Neural progenitor cell (in vitro differentiated cells): ENCODE measurements around the gene EMB. TPM values are rescaled to one million over a fixed set of nuclear protein-coding genes. Genes with fewer than 3 reads are reported as not detected.

Source experiments
- DNase-seq: peaks from one replicate; pipeline ENCODE4 v3.0.0-alpha.2; 2016; ENCODE audit warnings: low spot score
- H2AFZ ChIP-seq: fragments of 200-600 bp; sonication (generic); replicated peaks from 2 replicates; pipeline ENCODE4 v1.6.1; 2016; ENCODE audit warnings: antibody characterized with exemption
- H3F3A ChIP-seq: fragments of 200-600 bp; sonication (generic); 2 replicates; pipeline ENCODE4 v1.6.1; 2016; ENCODE audit warnings: antibody characterized with exemption, low read depth
- H3K27ac ChIP-seq: fragments of 200-600 bp; sonication (generic); 2 replicates; pipeline ENCODE4 v1.5.1; 2016; ENCODE audit warnings: mild to moderate bottlenecking
- H3K27me3 ChIP-seq: fragments of 200-600 bp; sonication (generic); 2 replicates; pipeline ENCODE4 v1.6.1; 2016; ENCODE audit warnings: mild to moderate bottlenecking, moderate library complexity
- H3K36me3 ChIP-seq: fragments of 200-600 bp; sonication (generic); 2 replicates; pipeline ENCODE4 v1.5.1; 2016
- H3K4me1 ChIP-seq: fragments of 200-600 bp; sonication (generic); 2 replicates; pipeline ENCODE4 v1.6.1; 2016; ENCODE audit warnings: mixed run types
- H3K4me2 ChIP-seq: fragments of 200-600 bp; sonication (generic); 2 replicates; pipeline ENCODE4 v1.6.1; 2016
- H3K4me3 ChIP-seq: fragments of 200-600 bp; sonication (generic); 2 replicates; pipeline ENCODE4 v1.5.1; 2016
- H3K79me2 ChIP-seq: fragments of 200-600 bp; sonication (generic); 2 replicates; pipeline ENCODE4 v1.6.1; 2016; ENCODE audit warnings: low read depth
- H3K9ac ChIP-seq: fragments of 200-600 bp; sonication (generic); 2 replicates; pipeline ENCODE4 v1.6.1; 2016
- H3K9me3 ChIP-seq: fragments of 200-600 bp; sonication (generic); 2 replicates; pipeline ENCODE4 v1.5.1; 2016; ENCODE audit warnings: low read depth
- H4K20me1 ChIP-seq: fragments of 200-600 bp; sonication (generic); 2 replicates; pipeline ENCODE4 v1.6.1; 2016; ENCODE audit warnings: low read depth
- H3K27ac Mint-ChIP-seq: 3 replicates; pipeline ENCODE4 v1.8.0; 2021; ENCODE audit warnings: mixed read lengths
- H3K27me3 Mint-ChIP-seq: 2 replicates; pipeline ENCODE4 v1.8.0; 2022; ENCODE audit warnings: low read depth, mild to moderate bottlenecking, inconsistent platforms, moderate library complexity, mixed read lengths; ENCODE audit not compliant: insufficient read depth
- H3K36me3 Mint-ChIP-seq: 3 replicates; pipeline ENCODE4 v1.8.0; 2021; ENCODE audit warnings: mixed read lengths
- H3K4me1 Mint-ChIP-seq: 3 replicates; pipeline ENCODE4 v1.8.0; 2021; ENCODE audit warnings: mixed read lengths
- H3K4me3 Mint-ChIP-seq: 3 replicates; pipeline ENCODE4 v1.8.0; 2021; ENCODE audit warnings: mild to moderate bottlenecking, moderate library complexity, mixed read lengths
- H3K9me3 Mint-ChIP-seq: 3 replicates; pipeline ENCODE4 v1.8.0; 2020; ENCODE audit warnings: mixed read lengths
- CTCF ChIP-seq: fragments of 200-600 bp; sonication (generic); IDR thresholded peaks from 2 replicates; pipeline ENCODE4 v1.5.1; 2017; ENCODE audit warnings: antibody characterized with exemption, mild to moderate bottlenecking
- EZH2 ChIP-seq: fragments of 200-600 bp; sonication (generic); IDR thresholded peaks from 2 replicates; pipeline ENCODE4 v1.6.1; 2017; ENCODE audit warnings: antibody characterized with exemption, mild to moderate bottlenecking, moderate library complexity
- EZH2phosphoT487 ChIP-seq: fragments of 200-600 bp; sonication (generic); IDR thresholded peaks from 2 replicates; pipeline ENCODE4 v1.6.1; 2017; ENCODE audit warnings: antibody characterized with exemption
- total RNA-seq: library from RNA; depleted of rRNA; stranded (reverse); fragments of >200 nt; gene quantifications from 2 replicates; pipeline ENCODE4 v1.2.3, GENCODE V29; 2015; ENCODE audit warnings: low replicate concordance

EMB gene
- total RNA-seq, 1 donor from 2014 or later = 40.6 TPM

- Mint-ChIP-seq H3K36me3 (no peaks in the 10 kb centered on the region), H3K27ac (no peak overlapping the region)
Observed at GRCh38 chr5:50359187-50359586, 81.9 kb downstream of the EMB start.

GRCh38 chr5:50352382-50352781 lies 88.7 kb downstream of the EMB start:
- Histone ChIP-seq H3K27ac (no peak overlapping the region), H2AFZ (no peak overlapping the region), H3K4me1 (no peaks in the 10 kb centered on the region), H4K20me1 (no peaks in the 10 kb centered on the region), H3K4me3 (no peak overlapping the region), H3K4me2 (no peak overlapping the region), H3K79me2 (no peaks in the 10 kb centered on the region), H3K36me3 (peaks cover 3% of the 10 kb centered on the region), H3K27me3 (no peaks in the 10 kb centered on the region), H3K9me3 (peaks cover 29% of the 10 kb centered on the region), H3K9ac (no peak overlapping the region), H3F3A (no peaks in the 10 kb centered on the region)
- no peaks in the 10 kb centered on the region for H3K36me3 Mint-ChIP-seq
- no peaks in the 10 kb centered on the region for H3K9me3 Mint-ChIP-seq
- H3K4me3 Mint-ChIP-seq = no peak overlapping the region
- no peak for TF ChIP-seq EZH2
- no peak for TF ChIP-seq EZH2phosphoT487
- TF ChIP-seq CTCF = no peak
- no peak for DNase-seq
- H3K27me3 Mint-ChIP-seq = no peaks in the 10 kb centered on the region
- no peaks in the 10 kb centered on the region for H3K4me1 Mint-ChIP-seq
- no peak overlapping the region for H3K27ac Mint-ChIP-seq

More at GRCh38 chr5:50359187-50359586, 81.9 kb downstream of the EMB start:
- no peaks in the 10 kb centered on the region for H3K4me1 ChIP-seq
- H2AFZ ChIP-seq = no peak overlapping the region
- H3F3A ChIP-seq = no peaks in the 10 kb centered on the region
- no peaks in the 10 kb centered on the region for H3K36me3 ChIP-seq
- H3K9ac ChIP-seq = no peak overlapping the region
- Mint-ChIP-seq H3K4me3 (no peak overlapping the region), H3K4me1 (no peaks in the 10 kb centered on the region), H3K27me3 (no peaks in the 10 kb centered on the region), H3K9me3 (no peaks in the 10 kb centered on the region)
- DNase-seq = no peak
- H3K79me2 ChIP-seq = no peaks in the 10 kb centered on the region
- H3K27ac ChIP-seq = no peak overlapping the region
- TF ChIP-seq CTCF (no peak), EZH2 (no peak), EZH2phosphoT487 (no peak)
- no peak overlapping the region for H3K4me3 ChIP-seq
- H3K9me3 ChIP-seq = peaks cover 19% of the 10 kb centered on the region
- H3K27me3 ChIP-seq = no peaks in the 10 kb centered on the region
- no peaks in the 10 kb centered on the region for H4K20me1 ChIP-seq
- no peak overlapping the region for H3K4me2 ChIP-seq

Other genes with a start within 250 kb of the EMB start
- 32.2 and 38.9 TPM in 2 replicates for gene PARP8, start 225.3 kb upstream of the EMB start, total RNA-seq